Left lung (tissue), 10 donors: ENCODE results near the gene CAMKV. TPM values are rescaled to one million over a fixed set of nuclear protein-coding genes. Genes with fewer than 3 reads are reported as not detected.

Experiments
- ATAC-seq: fragments of 200-7000 bp; cut with Tn5 transposase; one replicate; pipeline ENCODE4 v1.9.1; 2020; ENCODE audit warnings: moderate library complexity
- DNase-seq, 4 donors: peaks; one replicate each; pipeline ENCODE4 v3.0.0-alpha.2; 2013 to 2020
- H3K27ac ChIP-seq, 2 donors: fragments of 200-600 bp; sonication (generic) in 1 of 2; one replicate each; pipeline versions ENCODE4 v1.5.0 to v1.8.0; 2020 to 2021
- H3K27me3 ChIP-seq, 2 donors: fragments of 200-600 bp; sonication (generic) in 1 of 2; one replicate each; pipeline versions ENCODE4 v1.5.0 to v1.8.0; 2020 to 2021
- H3K36me3 ChIP-seq, 2 donors: fragments of 200-600 bp; sonication (generic) in 1 of 2; one replicate each; pipeline versions ENCODE4 v1.5.0 to v1.8.0; 2020 to 2021
- H3K4me1 ChIP-seq, 2 donors: fragments of 200-600 bp; one replicate each; pipeline ENCODE4 v1.8.0; 2021
- H3K4me3 ChIP-seq, 2 donors: fragments of 200-600 bp; sonication (generic) in 1 of 2; one replicate each; pipeline versions ENCODE4 v1.5.0 to v1.8.0; 2020 to 2021; ENCODE audit warnings: mild to moderate bottlenecking in 1 of 2
- H3K9me3 ChIP-seq, 2 donors: fragments of 200-600 bp; sonication (generic) in 1 of 2; one replicate each; pipeline versions ENCODE4 v1.5.0 to v1.8.0; 2020 to 2021
- CTCF ChIP-seq, 2 donors: fragments of 200-600 bp; sonication (generic) in 1 of 2; IDR thresholded peaks; one replicate each; pipeline versions ENCODE4 v1.5.0 to v1.8.0; 2021; ENCODE audit warnings: antibody characterized with exemption in 2 of 2
- intact Hi-C, 2 donors: fragments of 100-400 bp; cut with DNase I; formaldehyde crosslinking; loops; one replicate each; pipeline versions ENCODE4 v1.11.2 to v1.14.2; 2022
- polyA plus RNA-seq, 6 donors: library from polyadenylated mRNA; unstranded; fragments of 120-200 nt; gene quantifications; one replicate each; pipeline ENCODE4 v1.2.1, GENCODE V29; 2013; ENCODE audit not compliant: insufficient read length in 6 of 6
- total RNA-seq, 2 donors: library from RNA; stranded (reverse); fragmentation: NEBNext Ultra II Directional; extraction: Animal tissue kit (Norgen Biotek cat#: 25700); gene quantifications; one replicate each; pipeline ENCODE4 v1.2.1, GENCODE V29; 2021
- donor health status: DM: no; HTN: yes; CAD: no.
- donor health status: DM: no; HTN: no; CAD: no.

Gene CAMKV
- total and polyA plus RNA-seq, 8 donors, result 0.14 to 0.21 (median 0.14) TPM; not detected in 5

- Histone ChIP-seq H3K9me3 (no peaks in the 10 kb centered on the region), H3K27me3 (peaks cover 0 to 6% of the 10 kb centered on the region in 2 donors), H3K4me3 (no peak overlapping the region), H3K4me1 (no peaks in the 10 kb centered on the region), H3K36me3 (no peaks in the 10 kb centered on the region), H3K27ac (no peak overlapping the region)
- ATAC-seq, result no peak
- TF ChIP-seq CTCF (IDR thresholded peaks at IDR 0.05), result no peak
- intact Hi-C loops, result no loop called here
- DNase-seq, result no peak
Observed at GRCh38 chr3:49879721-49880120, 10.0 kb upstream of the CAMKV start.

GRCh38 chr3:49878686-49879085 lies 9.0 kb upstream of the CAMKV start:
- no peak overlapping the region for H3K4me3 ChIP-seq
- no peaks in the 10 kb centered on the region for H3K9me3 ChIP-seq
- intact Hi-C loops, result no loop called here
- H3K4me1 ChIP-seq, result no peaks in the 10 kb centered on the region
- H3K27ac ChIP-seq, result no peak overlapping the region
- TF ChIP-seq CTCF (IDR thresholded peaks at IDR 0.05), result no peak
- ATAC-seq, result no peak
- DNase-seq, result no peak
- H3K27me3 ChIP-seq, result peaks cover 0 to 6% of the 10 kb centered on the region in 2 donors
- H3K36me3 ChIP-seq, result no peaks in the 10 kb centered on the region

GRCh38 chr3:49877716-49878115 lies 8.0 kb upstream of the CAMKV start:
- peaks cover 0 to 6% of the 10 kb centered on the region in 2 donors for H3K27me3 ChIP-seq
- no peak overlapping the region for H3K4me3 ChIP-seq
- peak in 1 of 4 donors; percentile 56 for DNase-seq
- no peak for TF ChIP-seq CTCF (IDR thresholded peaks at IDR 0.05)
- H3K36me3 ChIP-seq, result no peaks in the 10 kb centered on the region
- H3K4me1 ChIP-seq, result no peaks in the 10 kb centered on the region
- no peak overlapping the region for H3K27ac ChIP-seq
- no peaks in the 10 kb centered on the region for H3K9me3 ChIP-seq
- no peak for ATAC-seq
- intact Hi-C loops, result no loop called here

- no peaks in the 10 kb centered on the region for H3K4me1 ChIP-seq
- peaks cover 0 to 4% of the 10 kb centered on the region in 2 donors for H3K27me3 ChIP-seq
- intact Hi-C loops, result no loop called here
- H3K4me3 ChIP-seq, result no peak overlapping the region
- no peak for ATAC-seq
- TF ChIP-seq CTCF (IDR thresholded peaks at IDR 0.05), result no peak
- H3K9me3 ChIP-seq, result no peaks in the 10 kb centered on the region
- DNase-seq, result no peak
- no peaks in the 10 kb centered on the region for H3K36me3 ChIP-seq
- H3K27ac ChIP-seq, result no peak overlapping the region
Observed at GRCh38 chr3:49876567-49876966, 6.9 kb upstream of the CAMKV start.

- Histone ChIP-seq H3K27me3 (peaks cover 18 to 28% of the 10 kb centered on the region in 2 donors), H3K36me3 (no peaks in the 10 kb centered on the region), H3K4me3 (no peak overlapping the region), H3K4me1 (peaks cover 0 to 12% of the 10 kb centered on the region in 2 donors), H3K9me3 (no peaks in the 10 kb centered on the region), H3K27ac (no peak overlapping the region)
- TF ChIP-seq CTCF (IDR thresholded peaks at IDR 0.05), result no peak
- intact Hi-C loops, result no loop called here
- no peak for DNase-seq
- no peak for ATAC-seq
Observed at GRCh38 chr3:49873623-49874022, 3.9 kb upstream of the CAMKV start.
